Measurements from ENCODE around the gene LRRC17. TPM values are rescaled to one million over a fixed set of nuclear protein-coding genes. Genes with fewer than 3 reads are reported as not detected.

The LRRC17 gene
- total and polyA plus RNA-seq, 2 donors (not counting 1 experiment from before 2014, with no cell fraction given): 0.86 to 1.4 TPM

DNA sequence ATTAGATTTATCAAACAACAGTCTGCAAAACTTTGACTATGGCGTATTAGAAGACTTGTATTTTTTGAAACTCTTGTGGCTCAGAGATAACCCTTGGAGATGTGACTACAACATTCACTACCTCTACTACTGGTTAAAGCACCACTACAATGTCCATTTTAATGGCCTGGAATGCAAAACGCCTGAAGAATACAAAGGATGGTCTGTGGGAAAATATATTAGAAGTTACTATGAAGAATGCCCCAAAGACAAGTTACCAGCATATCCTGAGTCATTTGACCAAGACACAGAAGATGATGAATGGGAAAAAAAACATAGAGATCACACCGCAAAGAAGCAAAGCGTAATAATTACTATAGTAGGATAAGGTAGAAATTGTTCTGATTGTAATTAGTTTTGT, 31.4 kb downstream of the LRRC17 start:
- no peak overlapping the region for H3K4me3 Mint-ChIP-seq
- ATAC-seq (ENCODE audit: low read depth) (no peak), DNase-seq (no peak)
- no peak overlapping the region for H3K9ac ChIP-seq (ENCODE audit: low read length)
- no peaks in the 10 kb centered on the region for H3K36me3 ChIP-seq (replicated peaks in 1 of 2; ENCODE audit: control extremely low read depth in 1 of 2, control insufficient read depth in 1 of 2, extremely low read depth in 1 of 2, insufficient read depth in 2 of 2, low read length in 1 of 2)
- no peaks in the 10 kb centered on the region for H3K9me3 ChIP-seq (ENCODE audit: control extremely low read depth in 1 of 3, control insufficient read depth in 2 of 3, insufficient read depth in 1 of 3, low read length in 2 of 3)
- no peaks in the 10 kb centered on the region for H3K27me3 Mint-ChIP-seq
- no peak overlapping the region for H3K27ac ChIP-seq (ENCODE audit: low read length in 2 of 2)
- H4K20me1 ChIP-seq (ENCODE audit: control insufficient read depth, insufficient read depth, low read length, poor library complexity, severe bottlenecking): no peaks in the 10 kb centered on the region
- H3K4me1 ChIP-seq (ENCODE audit: control insufficient read depth in 2 of 2, insufficient read depth in 2 of 2, low read length in 2 of 2): no peaks in the 10 kb centered on the region
- intact Hi-C loops (cut with micrococcal nuclease): no loop called here
- no peak overlapping the region for H3K4me3 ChIP-seq (ENCODE audit: control extremely low read depth in 1 of 5, extremely low read depth in 1 of 5, insufficient read depth in 1 of 5, low read depth in 2 of 5, low read length in 4 of 5)
- no CpG with 5 or more reads among the region's 4 CpGs for WGBS (ENCODE audit: insufficient coverage)
- H3K27me3 ChIP-seq (replicated peaks in 1 of 4; ENCODE audit: control extremely low read depth in 1 of 4, control insufficient read depth in 3 of 4, insufficient read depth in 4 of 4, low read length in 3 of 4): no peaks in the 10 kb centered on the region
- H3K4me1 Mint-ChIP-seq: no peaks in the 10 kb centered on the region
- TF ChIP-seq, protein P1, sequence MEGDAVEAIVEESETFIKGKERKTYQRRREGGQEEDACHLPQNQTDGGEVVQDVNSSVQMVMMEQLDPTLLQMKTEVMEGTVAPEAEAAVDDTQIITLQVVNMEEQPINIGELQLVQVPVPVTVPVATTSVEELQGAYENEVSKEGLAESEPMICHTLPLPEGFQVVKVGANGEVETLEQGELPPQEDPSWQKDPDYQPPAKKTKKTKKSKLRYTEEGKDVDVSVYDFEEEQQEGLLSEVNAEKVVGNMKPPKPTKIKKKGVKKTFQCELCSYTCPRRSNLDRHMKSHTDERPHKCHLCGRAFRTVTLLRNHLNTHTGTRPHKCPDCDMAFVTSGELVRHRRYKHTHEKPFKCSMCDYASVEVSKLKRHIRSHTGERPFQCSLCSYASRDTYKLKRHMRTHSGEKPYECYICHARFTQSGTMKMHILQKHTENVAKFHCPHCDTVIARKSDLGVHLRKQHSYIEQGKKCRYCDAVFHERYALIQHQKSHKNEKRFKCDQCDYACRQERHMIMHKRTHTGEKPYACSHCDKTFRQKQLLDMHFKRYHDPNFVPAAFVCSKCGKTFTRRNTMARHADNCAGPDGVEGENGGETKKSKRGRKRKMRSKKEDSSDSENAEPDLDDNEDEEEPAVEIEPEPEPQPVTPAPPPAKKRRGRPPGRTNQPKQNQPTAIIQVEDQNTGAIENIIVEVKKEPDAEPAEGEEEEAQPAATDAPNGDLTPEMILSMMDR (IDR thresholded peaks at IDR 0.05): no peak
- no peak for TF ChIP-seq EZH2 (IDR thresholded peaks at IDR 0.05; ENCODE audit: borderline replicate concordance, insufficient read depth, low read depth, low read length, poor library complexity, severe bottlenecking)
- ChIA-PET CTCF (no interaction called here), POLR2A (no interaction called here)
- H3K79me2 ChIP-seq (ENCODE audit: control insufficient read depth, insufficient read depth, low read length): no peaks in the 10 kb centered on the region
- no peak overlapping the region for H3K4me2 ChIP-seq (replicated peaks; ENCODE audit: low read depth, low read length, poor library complexity, severe bottlenecking)
- H3K9me3 Mint-ChIP-seq (ENCODE audit: insufficient read depth): no peaks in the 10 kb centered on the region
- H2AFZ ChIP-seq (ENCODE audit: insufficient read depth, low read depth, low read length, poor library complexity, severe bottlenecking): no peak overlapping the region
- H3K27ac Mint-ChIP-seq: no peak overlapping the region

DNA sequence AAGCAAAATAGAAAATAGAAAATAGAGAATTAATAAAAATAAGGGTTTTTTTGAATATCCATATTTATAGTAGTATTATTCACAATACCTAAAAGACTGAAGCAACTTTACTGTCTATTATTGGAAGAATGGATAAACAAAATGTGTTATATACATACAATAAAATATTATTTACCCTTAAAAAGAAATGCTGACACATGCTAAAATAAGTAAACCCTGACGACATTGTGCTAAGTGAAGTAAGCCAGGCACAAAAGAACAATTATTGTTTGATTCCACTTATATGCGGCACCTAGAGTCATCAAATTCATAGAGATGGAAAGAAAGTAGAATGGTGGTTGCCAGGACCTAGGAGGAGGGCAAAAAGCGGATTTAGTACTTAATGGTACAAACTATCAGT, 39.0 kb downstream of the LRRC17 start:
- Mint-ChIP-seq H3K27me3 (peaks cover 5% of the 10 kb centered on the region), H3K4me1 (no peaks in the 10 kb centered on the region), H3K27ac (no peak overlapping the region), H3K9me3 (ENCODE audit: insufficient read depth) (peaks cover 5% of the 10 kb centered on the region), H3K4me3 (no peak overlapping the region)
- Histone ChIP-seq H3K4me2 (replicated peaks; ENCODE audit: low read depth, low read length, poor library complexity, severe bottlenecking) (no peak overlapping the region), H3K27ac (ENCODE audit: low read length in 2 of 2) (no peak overlapping the region), H3K9me3 (ENCODE audit: control extremely low read depth in 1 of 3, control insufficient read depth in 2 of 3, insufficient read depth in 1 of 3, low read length in 2 of 3) (no peaks in the 10 kb centered on the region), H2AFZ (ENCODE audit: insufficient read depth, low read depth, low read length, poor library complexity, severe bottlenecking) (no peak overlapping the region), H3K79me2 (ENCODE audit: control insufficient read depth, insufficient read depth, low read length) (no peaks in the 10 kb centered on the region), H3K27me3 (replicated peaks in 1 of 4; ENCODE audit: control extremely low read depth in 1 of 4, control insufficient read depth in 3 of 4, insufficient read depth in 4 of 4, low read length in 3 of 4) (no peaks in the 10 kb centered on the region), H4K20me1 (ENCODE audit: control insufficient read depth, insufficient read depth, low read length, poor library complexity, severe bottlenecking) (no peaks in the 10 kb centered on the region), H3K4me3 (ENCODE audit: control extremely low read depth in 1 of 5, extremely low read depth in 1 of 5, insufficient read depth in 1 of 5, low read depth in 2 of 5, low read length in 4 of 5) (no peak overlapping the region), H3K4me1 (ENCODE audit: control insufficient read depth in 2 of 2, insufficient read depth in 2 of 2, low read length in 2 of 2) (no peaks in the 10 kb centered on the region), H3K36me3 (replicated peaks in 1 of 2; ENCODE audit: control extremely low read depth in 1 of 2, control insufficient read depth in 1 of 2, extremely low read depth in 1 of 2, insufficient read depth in 2 of 2, low read length in 1 of 2) (no peaks in the 10 kb centered on the region), H3K9ac (ENCODE audit: low read length) (no peak overlapping the region)
- WGBS (ENCODE audit: insufficient coverage): 100% methylated on average over 2 of the region's 3 CpGs
- no peak for ATAC-seq (ENCODE audit: low read depth)
- ChIA-PET POLR2A (no interaction called here), CTCF (no interaction called here)
- TF ChIP-seq, protein P1 (IDR thresholded peaks at IDR 0.05): no peak
- no peak for TF ChIP-seq EZH2 (IDR thresholded peaks at IDR 0.05; ENCODE audit: borderline replicate concordance, insufficient read depth, low read depth, low read length, poor library complexity, severe bottlenecking)
- intact Hi-C loops (cut with micrococcal nuclease): no loop called here
- DNase-seq: no peak
